Esophagus squamous epithelium (tissue), 5 donors: ENCODE measurements around the gene ZNF638. TPM values are rescaled to one million over a fixed set of nuclear protein-coding genes. Genes with fewer than 3 reads are reported as not detected.
A peak's percentile ranks its signal among the peaks of the same experiment; 100 is the strongest.
"Not testable (repeated sequence)": the region's sequence is repeated elsewhere in the genome, so short reads cannot be mapped to it uniquely, and the experiment has no call there.

Experiments used
- DNase-seq: peaks from one replicate; lab custom pipeline; 2025; lab: John Stamatoyannopoulos, UW
- H3K27ac ChIP-seq, 4 donors: fragments of 200-600 bp; sonication (generic); one replicate each; pipeline ENCODE4 v1.5.1; 2016 to 2019; ENCODE audit warnings: mild to moderate bottlenecking in 1 of 4
- H3K27me3 ChIP-seq, 4 donors: fragments of 200-600 bp; sonication (generic); 1 replicate in 3 of 4; 2 replicates in 1 of 4; pipeline versions ENCODE4 v1.5.1 to v1.6.0; 2017 to 2021; ENCODE audit warnings: antibody characterized with exemption in 1 of 4
- H3K36me3 ChIP-seq, 3 donors: fragments of 200-600 bp; sonication (generic); one replicate each; pipeline ENCODE4 v1.5.1; 2016 to 2019
- H3K4me1 ChIP-seq, 3 donors: fragments of 200-600 bp; sonication (generic); one replicate each; pipeline ENCODE4 v1.5.1; 2017 to 2019
- H3K4me3 ChIP-seq, 4 donors: fragments of 200-600 bp; sonication (generic); 1 replicate in 3 of 4; 2 replicates in 1 of 4; pipeline ENCODE4 v1.5.1; 2016 to 2019; ENCODE audit warnings: mild to moderate bottlenecking in 2 of 4, moderate library complexity in 1 of 4
- H3K9me3 ChIP-seq, 3 donors: fragments of 200-600 bp; sonication (generic); one replicate each; pipeline ENCODE4 v1.5.1; 2016 to 2019
- CTCF ChIP-seq, 6 experiments: fragments of 450-650 bp in 4 of 6; fragments of 200-600 bp in 2 of 6; sonication (generic) in 2 of 6; IDR thresholded peaks; one replicate each; pipeline ENCODE4 v1.5.1; 2016 to 2019; ENCODE audit warnings: antibody characterized with exemption in 6 of 6, mild to moderate bottlenecking in 4 of 6, moderate library complexity in 4 of 6
- POLR2A ChIP-seq, 4 donors: fragments of 450-650 bp; IDR thresholded peaks; one replicate each; pipeline ENCODE4 v1.6.1; 2017; ENCODE audit warnings: antibody characterized with exemption in 4 of 4, mild to moderate bottlenecking in 4 of 4, moderate library complexity in 3 of 4
- WGBS, 2 donors: methylation state at CpG; one replicate each; pipeline ENCODE4 v1.1.5; 2018; 5-methylcytosine and 5-hydroxymethylcytosine counted together
- intact Hi-C: fragments of 100-400 bp; cut with DNase I; formaldehyde crosslinking; loops from one replicate; pipeline ENCODE4 v1.15.0; 2022
- total RNA-seq, 4 donors: library from RNA; depleted of rRNA; stranded (reverse); fragments of >200 nt; gene quantifications; one replicate each; pipeline ENCODE4 v1.1.0, GENCODE V29; 2016
- donor health status: DM: yes; HTN: yes; CAD: no.

The ZNF638 gene
- total RNA-seq, 4 donors from 2014 or later: 67.3 to 133 (median 79.2) TPM

GRCh38 chr2:71326968-71327367, 4.6 kb upstream of the ZNF638 start:
- peak overlapping the region in 1 of 4 donors; percentile 1 for H3K27ac ChIP-seq
- WGBS, 2 donors: 72 to 78% methylated on average over 3 of the region's 3 CpGs
- H3K36me3 ChIP-seq: no peaks in the 10 kb centered on the region
- TF ChIP-seq CTCF (IDR thresholded peaks at IDR 0.05) (no peak), POLR2A (IDR thresholded peaks at IDR 0.05) (no peak)
- intact Hi-C loops: no loop called here
- H3K9me3 ChIP-seq: peaks cover 0 to 3% (median 0%) of the 10 kb centered on the region in 3 donors
- H3K4me1 ChIP-seq: peaks cover 0 to 9% (median 3%) of the 10 kb centered on the region in 3 donors
- no peaks in the 10 kb centered on the region for H3K27me3 ChIP-seq
- no peak overlapping the region for H3K4me3 ChIP-seq
- no peak for DNase-seq

GRCh38 chr2:71327916-71328315, 3.7 kb upstream of the ZNF638 start:
- Histone ChIP-seq H3K27me3 (no peaks in the 10 kb centered on the region), H3K9me3 (no peaks in the 10 kb centered on the region), H3K36me3 (no peaks in the 10 kb centered on the region), H3K27ac (no peak overlapping the region), H3K4me1 (peaks cover 3 to 14% (median 4%) of the 10 kb centered on the region in 3 donors), H3K4me3 (no peak overlapping the region)
- DNase-seq: no peak
- intact Hi-C loops: no loop called here
- WGBS, 2 donors: 66 to 68% methylated on average over 2 to 4 of the region's 4 CpGs
- no peak for TF ChIP-seq POLR2A (IDR thresholded peaks at IDR 0.05)
- TF ChIP-seq CTCF (IDR thresholded peaks at IDR 0.05): no peak

GRCh38 chr2:71330155-71330554, 1.4 kb upstream of the ZNF638 start:
- Histone ChIP-seq H3K9me3 (no peaks in the 10 kb centered on the region), H3K4me1 (peaks cover 8 to 37% (median 21%) of the 10 kb centered on the region in 3 donors), H3K27ac (no peak overlapping the region), H3K4me3 (no peak overlapping the region), H3K36me3 (no peaks in the 10 kb centered on the region), H3K27me3 (no peaks in the 10 kb centered on the region)
- no peak for TF ChIP-seq POLR2A (IDR thresholded peaks at IDR 0.05)
- no peak for TF ChIP-seq CTCF (IDR thresholded peaks at IDR 0.05)
- intact Hi-C loops: no loop called here
- no peak for DNase-seq

- WGBS, 2 donors: 54 to 56% methylated on average over 14 of the region's 14 CpGs
- no peak for DNase-seq
- TF ChIP-seq CTCF (IDR thresholded peaks at IDR 0.05) (no peak), POLR2A (IDR thresholded peaks at IDR 0.05) (no peak)
- peak overlapping the region in 3 of 4 donors; percentile 85 to 100 (median 90) for H3K4me3 ChIP-seq
- no peaks in the 10 kb centered on the region for H3K36me3 ChIP-seq
- intact Hi-C loops: no loop called here
- H3K27ac ChIP-seq: peak overlapping the region in 3 of 4 donors; percentile 11 to 99 (median 97)
- H3K9me3 ChIP-seq: no peaks in the 10 kb centered on the region
- H3K27me3 ChIP-seq: no peaks in the 10 kb centered on the region
- H3K4me1 ChIP-seq: peaks cover 8 to 42% (median 21%) of the 10 kb centered on the region in 3 donors
Observed at GRCh38 chr2:71330585-71331330, 824 bp upstream of the ZNF638 start.

GRCh38 chr2:71331331-71331580, 326 bp upstream of the ZNF638 start:
- H3K36me3 ChIP-seq, intact Hi-C loops, H3K9me3 ChIP-seq, DNase-seq, H3K27me3 ChIP-seq: not testable (repeated sequence)
- H3K4me1 ChIP-seq: peaks cover 8 to 46% (median 21%) of the 10 kb centered on the region in 3 donors
- peak overlapping the region in 3 of 4 donors; percentile 11 to 99 (median 97) for H3K27ac ChIP-seq
- H3K4me3 ChIP-seq: peak overlapping the region in 3 of 4 donors; percentile 85 to 100 (median 90)
- WGBS, 2 donors: 5 to 6% methylated on average over 7 to 8 of the region's 9 CpGs
